GM12865 (cell line): ENCODE measurements around the gene ERF.
A peak's percentile ranks its signal among the peaks of the same experiment; 100 is the strongest.

Experiments
- DNase-seq: peaks from one replicate; pipeline ENCODE4 v3.0.0; 2010; ENCODE audit warnings: low read depth
- H3K4me3 ChIP-seq: 2 replicates; pipeline ENCODE4 v1.5.1; 2011; ENCODE audit warnings: mild to moderate bottlenecking, low read depth, low read length, control low read depth
- TF ChIP-seq, protein P1 (sequence below): IDR thresholded peaks from 2 replicates; pipeline ENCODE4 v1.5.1; 2011; ENCODE audit warnings: low read length, control low read depth, low read depth, inconsistent platforms; ENCODE audit not compliant: insufficient read depth; ENCODE audit errors: missing control alignments

ERF gene

DNA sequence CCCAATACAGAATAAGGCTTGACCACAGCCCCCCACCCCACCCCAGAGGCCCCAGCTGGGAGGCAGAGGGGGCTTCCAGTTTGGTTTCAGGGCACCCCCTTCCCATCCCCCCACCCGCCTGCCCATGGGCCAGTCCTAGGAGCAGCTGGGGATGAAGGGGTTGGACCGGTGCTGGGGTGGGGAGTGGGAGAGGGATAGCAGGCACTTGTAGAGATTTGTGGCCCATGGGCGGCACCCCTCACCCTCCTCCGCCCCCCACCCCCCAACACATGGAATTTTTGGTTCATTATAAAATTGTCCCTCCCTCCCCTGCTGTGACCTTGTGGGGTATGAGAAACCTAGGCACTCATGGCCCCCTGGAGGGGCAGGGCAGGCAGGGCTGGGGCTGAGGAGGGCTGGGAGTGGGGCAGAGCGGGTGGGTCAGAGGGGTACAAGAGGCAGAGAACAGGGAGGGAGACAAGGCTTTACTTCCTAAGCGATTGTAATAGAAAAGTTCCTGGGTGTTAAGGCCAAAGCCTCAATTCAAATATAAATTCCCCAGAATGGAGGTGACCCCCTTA is 7.2 kb downstream of the ERF start:
- TF ChIP-seq, protein P1, sequence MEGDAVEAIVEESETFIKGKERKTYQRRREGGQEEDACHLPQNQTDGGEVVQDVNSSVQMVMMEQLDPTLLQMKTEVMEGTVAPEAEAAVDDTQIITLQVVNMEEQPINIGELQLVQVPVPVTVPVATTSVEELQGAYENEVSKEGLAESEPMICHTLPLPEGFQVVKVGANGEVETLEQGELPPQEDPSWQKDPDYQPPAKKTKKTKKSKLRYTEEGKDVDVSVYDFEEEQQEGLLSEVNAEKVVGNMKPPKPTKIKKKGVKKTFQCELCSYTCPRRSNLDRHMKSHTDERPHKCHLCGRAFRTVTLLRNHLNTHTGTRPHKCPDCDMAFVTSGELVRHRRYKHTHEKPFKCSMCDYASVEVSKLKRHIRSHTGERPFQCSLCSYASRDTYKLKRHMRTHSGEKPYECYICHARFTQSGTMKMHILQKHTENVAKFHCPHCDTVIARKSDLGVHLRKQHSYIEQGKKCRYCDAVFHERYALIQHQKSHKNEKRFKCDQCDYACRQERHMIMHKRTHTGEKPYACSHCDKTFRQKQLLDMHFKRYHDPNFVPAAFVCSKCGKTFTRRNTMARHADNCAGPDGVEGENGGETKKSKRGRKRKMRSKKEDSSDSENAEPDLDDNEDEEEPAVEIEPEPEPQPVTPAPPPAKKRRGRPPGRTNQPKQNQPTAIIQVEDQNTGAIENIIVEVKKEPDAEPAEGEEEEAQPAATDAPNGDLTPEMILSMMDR, result no peak

DNA sequence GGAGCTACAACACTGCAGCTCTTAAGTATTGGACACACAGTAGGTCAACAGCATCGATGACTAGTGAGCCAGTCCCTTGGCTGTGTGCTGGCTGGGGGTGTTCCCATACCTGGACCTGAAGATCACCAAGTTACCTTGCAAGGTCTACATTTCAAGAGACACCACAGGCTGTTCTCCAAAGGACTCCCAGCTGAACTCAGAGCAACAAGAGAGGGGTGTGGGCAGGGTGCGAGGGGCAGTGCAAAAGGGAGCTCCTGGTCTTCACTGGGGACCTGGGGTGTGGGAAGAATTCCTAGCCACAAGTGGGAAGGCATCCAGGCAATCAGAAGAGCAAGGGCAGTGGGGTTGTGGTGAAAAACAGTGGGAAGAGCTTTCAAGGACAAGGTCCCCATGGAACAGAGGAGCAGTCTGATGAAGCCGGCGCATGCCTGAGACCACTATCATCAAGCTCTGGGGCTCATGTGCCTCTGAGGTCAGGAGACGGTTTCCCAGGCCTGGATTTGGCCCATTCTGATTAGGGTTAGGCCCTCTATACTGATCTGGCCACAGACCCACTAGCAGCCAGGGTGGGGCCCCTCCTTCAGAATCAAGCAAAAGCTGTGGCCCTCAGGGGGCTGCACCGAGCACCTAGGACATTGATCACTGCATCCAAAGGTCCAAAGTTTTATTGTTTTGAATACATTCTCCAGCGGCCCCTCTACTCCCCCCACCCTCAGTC is 7.8 kb downstream of the ERF start:
- no peak overlapping the region for H3K4me3 ChIP-seq
- TF ChIP-seq, protein P1, result no peak
- no peak for DNase-seq

More for the DNA sequence above, 7.2 kb downstream of the ERF start:
- no peak overlapping the region for H3K4me3 ChIP-seq
- DNase-seq, result no peak

DNA sequence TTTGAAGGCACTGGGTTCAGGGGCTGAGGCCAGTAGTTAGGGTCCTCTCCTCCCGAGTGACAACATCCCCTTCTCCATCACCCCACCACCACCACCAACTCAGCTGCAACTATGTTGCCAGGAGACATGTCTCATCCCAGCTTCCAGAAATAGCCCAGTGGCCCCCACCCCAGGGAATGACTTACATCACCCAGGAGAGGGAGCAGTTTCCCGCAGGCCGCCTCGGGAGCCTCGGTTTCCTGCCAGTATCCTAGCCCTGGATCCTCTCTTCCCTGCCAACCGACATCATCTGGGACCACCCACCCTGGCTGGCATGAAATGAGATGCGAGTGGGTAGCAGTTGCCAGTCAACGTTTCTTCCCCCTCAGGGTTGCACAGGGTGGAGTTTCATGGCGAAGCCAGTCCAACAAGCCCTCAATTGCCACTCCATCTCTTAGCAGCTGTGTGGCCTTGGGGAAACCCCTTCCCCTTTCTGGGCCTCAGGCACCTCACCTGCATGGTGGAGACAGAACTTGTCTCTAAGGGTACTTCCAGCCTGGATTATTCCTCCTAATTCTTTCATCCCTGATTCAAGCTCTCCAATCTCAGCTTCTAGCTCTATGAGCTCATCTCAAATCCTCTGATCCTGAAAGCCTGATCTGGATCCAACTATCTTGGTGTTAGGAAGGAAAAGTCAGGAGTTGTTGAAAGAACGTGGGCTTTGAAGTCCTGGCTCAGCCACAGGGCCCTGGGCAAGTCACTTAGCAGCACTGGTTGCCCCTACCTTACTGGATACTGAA is 8.6 kb downstream of the ERF start:
- no peak for DNase-seq
- TF ChIP-seq, protein P1, result no peak
- H3K4me3 ChIP-seq, result no peak overlapping the region

DNA sequence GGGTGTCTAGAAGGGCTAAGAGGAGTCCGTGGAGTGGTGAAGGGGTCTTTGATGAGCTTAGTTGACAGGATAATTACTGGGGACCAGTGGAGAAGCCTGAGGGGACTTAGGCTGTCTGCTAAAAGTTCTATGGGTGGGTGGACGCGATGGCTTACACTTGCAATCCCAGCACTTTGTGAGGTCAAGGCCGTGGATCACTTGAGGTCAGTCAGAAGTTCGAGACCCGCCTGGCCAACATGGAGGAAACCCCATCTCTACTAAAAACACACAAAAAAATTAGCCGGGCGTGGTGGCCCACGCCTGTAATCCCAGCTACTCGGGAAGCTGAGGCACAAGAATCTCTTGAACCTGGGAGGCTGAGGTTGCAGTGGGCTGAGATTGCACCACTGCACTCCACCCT is 9.7 kb downstream of the ERF start:
- peak overlapping the region; percentile 33 for H3K4me3 ChIP-seq
- TF ChIP-seq, protein P1, result no peak
- DNase-seq, result no peak

DNA sequence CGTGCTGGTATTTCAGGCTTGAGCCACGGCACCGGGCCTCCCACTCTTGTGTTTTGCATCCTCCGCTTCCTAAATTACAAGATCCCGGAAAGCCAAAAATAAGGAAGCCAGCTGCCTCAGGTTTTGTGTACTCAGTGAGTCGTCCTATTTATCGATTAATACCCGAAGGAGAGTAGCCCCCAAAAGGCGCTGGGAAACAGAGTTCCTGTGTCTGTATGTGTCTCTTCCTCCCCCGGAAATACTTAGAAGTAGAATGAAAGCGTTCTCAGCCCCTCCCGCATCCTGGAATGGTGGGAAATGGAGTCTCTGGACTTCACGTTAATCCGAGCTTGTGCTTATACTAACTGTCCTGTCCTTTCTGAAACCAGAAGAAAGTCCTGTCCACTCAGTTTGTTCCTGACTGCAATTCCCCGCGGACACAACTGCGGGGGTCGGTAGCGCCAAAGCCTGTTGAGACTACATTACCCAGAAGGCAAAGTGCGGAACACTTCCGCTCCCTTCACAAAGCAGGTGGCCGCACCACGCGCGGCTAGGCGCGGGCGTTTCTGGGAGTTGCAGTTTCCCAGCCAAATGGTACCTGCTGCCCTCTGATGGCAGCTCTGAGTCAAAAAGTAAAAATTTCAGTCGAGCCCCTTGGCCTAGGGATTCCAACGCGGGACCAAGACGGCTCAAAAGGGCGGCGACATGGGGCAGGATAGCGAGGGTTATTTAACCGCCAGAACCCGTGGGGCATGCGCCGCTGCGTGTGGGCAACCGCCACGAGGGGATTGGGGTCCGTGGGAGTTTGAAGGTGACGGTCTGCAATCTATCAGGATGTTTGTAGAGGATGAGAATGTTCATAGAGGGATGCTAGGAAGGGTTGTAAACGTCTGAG is 10.3 kb downstream of the ERF start:
- peak overlapping the region; percentile 88 for H3K4me3 ChIP-seq
- peak; percentile 96 for DNase-seq
- TF ChIP-seq, protein P1, result peak; percentile 66
